HEK293 (cell line): ENCODE results near the gene OR6K3.

Experiments used
- CTCF ChIA-PET: fragments of 350-600 bp; formaldehyde crosslinking; extraction: SDS; loops from one replicate; lab custom pipeline; 2021; ENCODE audit warnings: antibody characterized with exemption; lab: Yijun Ruan, JAX
- POLR2A ChIA-PET: fragments of 300-600 bp; formaldehyde crosslinking; extraction: SDS; loops from one replicate; lab custom pipeline; 2020; ENCODE audit warnings: antibody characterized with exemption, inconsistent platforms; lab: Yijun Ruan, JAX
- H3K27ac ChIP-seq: fragments of 200-500 bp; sonication (Bioruptor generic); 2 replicates; pipeline ENCODE4 v1.5.1; 2014; ENCODE audit warnings: low read depth, low read length, control low read depth, inconsistent platforms; ENCODE audit errors: extremely low read depth
- H3K36me3 ChIP-seq, 2 experiments: fragments of 200-500 bp in 1 of 2; sonication (Bioruptor generic) in 1 of 2; 1 replicate in 1 of 2; 2 replicates in 1 of 2; pipeline ENCODE4 v1.5.1; 2014 to 2017; ENCODE audit warnings: inconsistent platforms in 2 of 2, low read length in 2 of 2; ENCODE audit not compliant: control insufficient read depth in 2 of 2, insufficient read depth in 1 of 2
- H3K4me1 ChIP-seq: fragments of 200-500 bp; sonication (Bioruptor generic); 2 replicates; pipeline ENCODE4 v1.5.1; 2014; ENCODE audit warnings: mild to moderate bottlenecking, low read length, inconsistent platforms; ENCODE audit not compliant: control insufficient read depth, insufficient read depth
- H3K4me3 ChIP-seq: 2 replicates; pipeline ENCODE4 v1.5.1; 2011; ENCODE audit warnings: low read depth, mild to moderate bottlenecking, control low read depth, low read length, moderate library complexity
- H3K9me3 ChIP-seq: fragments of 200-500 bp; sonication (Bioruptor generic); 2 replicates; pipeline ENCODE4 v1.5.1; 2014; ENCODE audit warnings: low read depth, low read length, inconsistent platforms; ENCODE audit not compliant: control insufficient read depth, insufficient read depth
- BCL6B ChIP-seq: fragments of 450-650 bp; formaldehyde crosslinking; IDR thresholded peaks from 2 replicates; pipeline ENCODE4 v1.5.1; 2017; ENCODE audit warnings: missing biosample characterization, missing genetic modification characterization
- IKZF3 ChIP-seq: fragments of 450-650 bp; IDR thresholded peaks from 2 replicates; pipeline ENCODE4 v1.5.0; 2018; ENCODE audit warnings: missing biosample characterization, mild to moderate bottlenecking, missing genetic modification characterization, moderate library complexity
- KLF16 ChIP-seq: fragments of 450-650 bp; formaldehyde crosslinking; IDR thresholded peaks from 2 replicates; pipeline ENCODE4 v1.5.1; 2017; ENCODE audit warnings: missing biosample characterization, missing genetic modification characterization
- RBAK ChIP-seq: fragments of 450-650 bp; formaldehyde crosslinking; IDR thresholded peaks from 2 replicates; pipeline ENCODE4 v1.5.1; 2016; ENCODE audit warnings: missing biosample characterization, missing genetic modification characterization
- SETDB1 ChIP-seq: IDR thresholded peaks from one replicate; pipeline ENCODE4 v1.6.1; 2017; ENCODE audit warnings: mild to moderate bottlenecking, low read length, moderate library complexity, mixed read lengths; ENCODE audit not compliant: insufficient read length
- SP3 ChIP-seq: fragments of 450-650 bp; formaldehyde crosslinking; IDR thresholded peaks from 2 replicates; pipeline ENCODE4 v1.5.1; 2016; ENCODE audit warnings: missing biosample characterization, missing genetic modification characterization
- ZBTB10 ChIP-seq: fragments of 450-650 bp; formaldehyde crosslinking; IDR thresholded peaks from 2 replicates; pipeline ENCODE4 v1.5.1; 2016; ENCODE audit warnings: missing biosample characterization, missing genetic modification characterization
- ZNF112 ChIP-seq: fragments of 450-650 bp; formaldehyde crosslinking; IDR thresholded peaks from 2 replicates; pipeline ENCODE4 v1.5.0; 2017; ENCODE audit warnings: missing biosample characterization, missing genetic modification characterization
- ZNF248 ChIP-seq: fragments of 450-650 bp; formaldehyde crosslinking; IDR thresholded peaks from 2 replicates; pipeline ENCODE4 v1.5.1; 2017; ENCODE audit warnings: missing biosample characterization, missing genetic modification characterization
- ZNF26 ChIP-seq: fragments of 450-650 bp; formaldehyde crosslinking; IDR thresholded peaks from 2 replicates; pipeline ENCODE4 v1.5.1; 2016; ENCODE audit warnings: missing biosample characterization, missing genetic modification characterization
- ZNF335 ChIP-seq: fragments of 450-650 bp; formaldehyde crosslinking; conservative IDR thresholded peaks from 2 replicates; pipeline ENCODE4 v1.5.1; 2016; ENCODE audit warnings: missing biosample characterization, missing genetic modification characterization
- ZNF473 ChIP-seq: fragments of 450-650 bp; formaldehyde crosslinking; IDR thresholded peaks from 2 replicates; pipeline ENCODE4 v1.5.1; 2017; ENCODE audit warnings: missing biosample characterization, missing genetic modification characterization
- ZNF521 ChIP-seq: fragments of 450-650 bp; formaldehyde crosslinking; IDR thresholded peaks from 2 replicates; pipeline ENCODE4 v1.5.1; 2017; ENCODE audit warnings: missing biosample characterization, mild to moderate bottlenecking, missing genetic modification characterization
- ZNF530 ChIP-seq: fragments of 450-650 bp; formaldehyde crosslinking; IDR thresholded peaks from 2 replicates; pipeline ENCODE4 v1.5.1; 2016; ENCODE audit warnings: low read depth, missing biosample characterization, missing genetic modification characterization
- ZNF580 ChIP-seq: fragments of 450-650 bp; formaldehyde crosslinking; IDR thresholded peaks from 2 replicates; pipeline ENCODE4 v1.5.1; 2016; ENCODE audit warnings: missing biosample characterization, missing genetic modification characterization
- ZNF768 ChIP-seq: fragments of 450-650 bp; formaldehyde crosslinking; IDR thresholded peaks from 2 replicates; pipeline ENCODE4 v1.5.1; 2018; ENCODE audit warnings: missing biosample characterization, mild to moderate bottlenecking, missing genetic modification characterization
- ZNF843 ChIP-seq: fragments of 450-650 bp; formaldehyde crosslinking; IDR thresholded peaks from 2 replicates; pipeline ENCODE4 v1.5.1; 2016; ENCODE audit warnings: missing biosample characterization, missing genetic modification characterization
- TF ChIP-seq, protein P1 (sequence below): IDR thresholded peaks from 2 replicates; pipeline ENCODE4 v1.6.1; 2011; ENCODE audit warnings: mild to moderate bottlenecking, low read depth, low read length, borderline replicate concordance
- TF ChIP-seq, protein P2 (sequence below): fragments of 450-650 bp; IDR thresholded peaks from 2 replicates; pipeline ENCODE4 v1.5.1; 2018; ENCODE audit warnings: missing biosample characterization, mild to moderate bottlenecking, missing genetic modification characterization

The OR6K3 gene

DNA sequence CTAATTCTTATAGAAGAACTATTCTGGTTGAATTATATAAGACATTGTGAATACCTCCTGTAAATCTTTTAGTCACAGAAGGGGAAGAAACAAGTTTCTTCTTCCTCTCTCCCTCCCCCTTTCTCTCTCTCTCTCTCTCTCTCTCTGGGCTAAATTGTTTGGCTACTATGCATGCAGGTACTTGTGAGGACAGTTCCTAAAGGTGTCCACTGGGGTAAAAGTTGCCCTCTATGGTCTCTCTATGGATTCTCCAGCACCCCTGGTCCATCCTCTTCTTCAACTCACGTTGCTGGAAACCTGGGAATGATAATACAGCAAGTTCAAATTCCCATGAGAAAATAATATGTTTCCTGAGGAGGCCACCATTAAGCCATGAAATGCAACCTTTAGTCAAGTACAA is 5.8 kb downstream of the OR6K3 start (continued):
- TF ChIP-seq KLF16 (tag by site-specific recombination), result no peak
- no peak for TF ChIP-seq SETDB1

DNA sequence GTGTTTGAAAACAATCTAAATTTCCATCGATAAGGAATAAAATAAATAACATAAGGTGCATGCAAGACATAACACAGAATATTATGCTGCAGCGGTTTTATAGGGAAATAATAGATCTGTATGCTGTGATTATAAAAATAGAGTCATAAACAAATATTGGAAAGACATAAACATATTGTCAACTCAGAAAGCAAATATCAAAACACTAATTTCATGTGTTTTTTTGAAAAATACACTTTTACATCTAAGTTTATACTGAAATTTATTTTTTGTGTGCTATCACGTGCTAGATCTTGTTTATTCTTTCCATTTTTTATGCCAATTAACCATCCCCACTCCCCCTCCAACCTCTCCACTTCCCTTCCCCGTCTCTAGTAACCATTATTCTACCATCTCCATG is 9.4 kb downstream of the OR6K3 start:
- no peak for TF ChIP-seq ZNF335 (tag by site-specific recombination)
- no peak for TF ChIP-seq SP3 (tag by site-specific recombination)
- no peak for TF ChIP-seq ZBTB10 (tag by site-specific recombination)
- no peak for TF ChIP-seq ZNF580 (tag by site-specific recombination)
- no peak for TF ChIP-seq ZNF112 (tag by site-specific recombination)
- TF ChIP-seq ZNF521 (tag by site-specific recombination), result no peak
- TF ChIP-seq RBAK (tag by site-specific recombination), result no peak
- TF ChIP-seq, all 188 proteins: peak for 0
- Histone ChIP-seq H3K27ac (no peak overlapping the region), H3K4me3 (no peak overlapping the region), H3K36me3 (no peaks in the 10 kb centered on the region), H3K9me3 (no peaks in the 10 kb centered on the region), H3K4me1 (no peaks in the 10 kb centered on the region)
- ChIA-PET POLR2A (no interaction called here), CTCF (no interaction called here)

DNA sequence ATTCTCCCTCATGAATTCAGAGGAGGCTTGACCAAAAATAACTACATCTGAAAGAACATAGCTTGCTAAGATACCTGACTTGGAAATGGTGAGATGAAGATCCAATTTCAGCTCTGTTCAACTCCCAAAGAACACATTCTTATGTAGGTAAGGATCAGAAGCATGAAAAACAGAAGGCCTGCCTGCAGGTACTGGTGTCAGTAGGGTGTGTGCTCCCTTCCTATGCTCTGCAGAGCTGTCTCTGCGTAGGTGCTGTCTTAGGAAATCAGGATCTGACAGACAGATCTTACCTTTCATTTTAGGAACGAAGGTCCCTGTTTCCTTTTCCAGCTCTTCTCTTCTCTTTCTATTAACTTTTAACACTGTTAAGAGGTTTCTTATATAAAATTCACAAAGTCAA is 14.4 kb downstream of the OR6K3 start:
- POLR2A ChIA-PET, result no interaction called here
- CTCF ChIA-PET, result interaction anchor here (0.8 kb wide), 1 partner anchor 124 kb away, joined by 5 read pairs; no protein-coding TSS in a partner anchor
- Histone ChIP-seq H3K36me3 (no peaks in the 10 kb centered on the region), H3K9me3 (no peaks in the 10 kb centered on the region), H3K4me3 (no peak overlapping the region), H3K27ac (no peak overlapping the region), H3K4me1 (no peaks in the 10 kb centered on the region)
- TF ChIP-seq BCL6B (tag by site-specific recombination) (no peak), ZNF26 (no peak), ZNF768 (tag by site-specific recombination) (no peak), ZNF530 (tag by site-specific recombination) (no peak), ZNF843 (tag by site-specific recombination) (no peak), ZNF248 (tag by site-specific recombination) (no peak), ZNF473 (tag by site-specific recombination) (no peak), IKZF3 (tag by site-specific recombination) (no peak)
- TF ChIP-seq, protein P1, sequence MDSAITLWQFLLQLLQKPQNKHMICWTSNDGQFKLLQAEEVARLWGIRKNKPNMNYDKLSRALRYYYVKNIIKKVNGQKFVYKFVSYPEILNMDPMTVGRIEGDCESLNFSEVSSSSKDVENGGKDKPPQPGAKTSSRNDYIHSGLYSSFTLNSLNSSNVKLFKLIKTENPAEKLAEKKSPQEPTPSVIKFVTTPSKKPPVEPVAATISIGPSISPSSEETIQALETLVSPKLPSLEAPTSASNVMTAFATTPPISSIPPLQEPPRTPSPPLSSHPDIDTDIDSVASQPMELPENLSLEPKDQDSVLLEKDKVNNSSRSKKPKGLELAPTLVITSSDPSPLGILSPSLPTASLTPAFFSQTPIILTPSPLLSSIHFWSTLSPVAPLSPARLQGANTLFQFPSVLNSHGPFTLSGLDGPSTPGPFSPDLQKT, result no peak
- TF ChIP-seq, protein P2, sequence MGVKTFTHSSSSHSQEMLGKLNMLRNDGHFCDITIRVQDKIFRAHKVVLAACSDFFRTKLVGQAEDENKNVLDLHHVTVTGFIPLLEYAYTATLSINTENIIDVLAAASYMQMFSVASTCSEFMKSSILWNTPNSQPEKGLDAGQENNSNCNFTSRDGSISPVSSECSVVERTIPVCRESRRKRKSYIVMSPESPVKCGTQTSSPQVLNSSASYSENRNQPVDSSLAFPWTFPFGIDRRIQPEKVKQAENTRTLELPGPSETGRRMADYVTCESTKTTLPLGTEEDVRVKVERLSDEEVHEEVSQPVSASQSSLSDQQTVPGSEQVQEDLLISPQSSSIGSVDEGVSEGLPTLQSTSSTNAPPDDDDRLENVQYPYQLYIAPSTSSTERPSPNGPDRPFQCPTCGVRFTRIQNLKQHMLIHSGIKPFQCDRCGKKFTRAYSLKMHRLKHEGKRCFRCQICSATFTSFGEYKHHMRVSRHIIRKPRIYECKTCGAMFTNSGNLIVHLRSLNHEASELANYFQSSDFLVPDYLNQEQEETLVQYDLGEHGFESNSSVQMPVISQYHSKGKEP (tag by site-specific recombination), result no peak
